HG03060 (cell line): ENCODE results near the gene SLC9A4.

Source experiments
- ATAC-seq: cut with Tn5 transposase; IDR thresholded peaks from one replicate; pipeline ENCODE4 v1.9.1; 2021; ENCODE audit warnings: low read depth, moderate number of reproducible peaks; ENCODE audit not compliant: unreplicated experiment

SLC9A4 gene

GRCh38 chr2:102498414-102498813, 25.4 kb downstream of the SLC9A4 start:
- ATAC-seq, result no peak

GRCh38 chr2:102499558-102499957, 26.5 kb downstream of the SLC9A4 start:
- no peak for ATAC-seq

GRCh38 chr2:102502576-102502975, 29.6 kb downstream of the SLC9A4 start:
- no peak for ATAC-seq

GRCh38 chr2:102504833-102505232, 31.8 kb downstream of the SLC9A4 start:
- no peak for ATAC-seq

GRCh38 chr2:102505290-102505689, 32.3 kb downstream of the SLC9A4 start:
- no peak for ATAC-seq

GRCh38 chr2:102506743-102507142, 33.7 kb downstream of the SLC9A4 start:
- no peak for ATAC-seq

GRCh38 chr2:102508863-102509262, 35.8 kb downstream of the SLC9A4 start:
- ATAC-seq, result no peak

GRCh38 chr2:102509749-102510148, 36.7 kb downstream of the SLC9A4 start:
- no peak for ATAC-seq

GRCh38 chr2:102510791-102511575, 38.0 kb downstream of the SLC9A4 start:
- no peak for ATAC-seq

- ATAC-seq, result no peak
Measured at GRCh38 chr2:102512161-102512560, 39.1 kb downstream of the SLC9A4 start.

- ATAC-seq, result no peak
Measured at GRCh38 chr2:102513355-102513939, 40.4 kb downstream of the SLC9A4 start.

GRCh38 chr2:102514061-102514785, 41.2 kb downstream of the SLC9A4 start:
- no peak for ATAC-seq

- no peak for ATAC-seq
Measured at GRCh38 chr2:102515851-102516250, 42.8 kb downstream of the SLC9A4 start.

GRCh38 chr2:102518170-102518569, 45.1 kb downstream of the SLC9A4 start:
- ATAC-seq, result no peak

GRCh38 chr2:102520009-102520408, 47.0 kb downstream of the SLC9A4 start:
- no peak for ATAC-seq

GRCh38 chr2:102520801-102521200, 47.8 kb downstream of the SLC9A4 start:
- no peak for ATAC-seq

- no peak for ATAC-seq
Measured at GRCh38 chr2:102522162-102522561, 49.1 kb downstream of the SLC9A4 start.

GRCh38 chr2:102522890-102523289, 49.9 kb downstream of the SLC9A4 start:
- no peak for ATAC-seq

GRCh38 chr2:102523651-102524050, 50.6 kb downstream of the SLC9A4 start:
- no peak for ATAC-seq

GRCh38 chr2:102527086-102527485, 54.1 kb downstream of the SLC9A4 start:
- ATAC-seq, result no peak

GRCh38 chr2:102538491-102538890, 65.5 kb downstream of the SLC9A4 start:
- ATAC-seq, result no peak

GRCh38 chr2:102540882-102541281, 67.9 kb downstream of the SLC9A4 start:
- no peak for ATAC-seq
